Calu3 (cell line): ENCODE results near the gene RMND5A. TPM values are rescaled to one million over a fixed set of nuclear protein-coding genes. Genes with fewer than 3 reads are reported as not detected.
A peak's percentile ranks its signal among the peaks of the same experiment; 100 is the strongest.

Experiments
- BruUV-seq: library from RNA; stranded (reverse); fragments of 400-500 nt; replicated peaks from 2 replicates; lab custom pipeline; 2021; lab: Mats Ljungman, UMichigan
- CTCF ChIA-PET: fragments of 300-600 bp; sonication (Branson Sonifier 250); formaldehyde crosslinking; loops from one replicate; lab custom pipeline; 2022; ENCODE audit warnings: antibody characterized with exemption; lab: Charles Lee
- DNase-seq: peaks from one replicate; pipeline ENCODE4 v3.0.0; 2022
- H3K27ac Mint-ChIP-seq: one replicate; pipeline ENCODE4 v1.8.0; 2022; ENCODE audit warnings: mixed read lengths; ENCODE audit not compliant: unreplicated experiment
- H3K27me3 Mint-ChIP-seq: one replicate; pipeline ENCODE4 v1.8.0; 2022; ENCODE audit warnings: mixed read lengths; ENCODE audit not compliant: unreplicated experiment
- H3K36me3 Mint-ChIP-seq: one replicate; pipeline ENCODE4 v1.8.0; 2022; ENCODE audit warnings: mild to moderate bottlenecking, moderate library complexity, mixed read lengths; ENCODE audit not compliant: insufficient read depth, unreplicated experiment
- H3K4me1 Mint-ChIP-seq: one replicate; pipeline ENCODE4 v1.8.0; 2022; ENCODE audit warnings: mild to moderate bottlenecking, low read depth, mixed read lengths; ENCODE audit not compliant: unreplicated experiment
- H3K4me3 Mint-ChIP-seq: one replicate; pipeline ENCODE4 v1.8.0; 2022; ENCODE audit warnings: mild to moderate bottlenecking, low read depth, moderate library complexity, mixed read lengths; ENCODE audit not compliant: unreplicated experiment
- H3K9me3 Mint-ChIP-seq: one replicate; pipeline ENCODE4 v1.8.0; 2022; ENCODE audit warnings: low read depth, mixed read lengths; ENCODE audit not compliant: unreplicated experiment
- intact Hi-C: fragments of 100-400 bp; cut with micrococcal nuclease; formaldehyde crosslinking; loops from one replicate; pipeline ENCODE4 v1.10.0; 2022; ENCODE audit not compliant: unreplicated experiment
- total RNA-seq: library from RNA; stranded (reverse); gene quantifications from 2 replicates; pipeline ENCODE4 v1.2.3, GENCODE V29; 2022
- TF ChIP-seq, protein P1 (sequence below): fragments of 200-600 bp; IDR thresholded peaks from one replicate; pipeline ENCODE4 v1.8.0; 2022; ENCODE audit warnings: antibody characterized with exemption; ENCODE audit not compliant: unreplicated experiment

The RMND5A gene
- total RNA-seq, 1 experiment from 2014 or later: 52.4 TPM

DNA sequence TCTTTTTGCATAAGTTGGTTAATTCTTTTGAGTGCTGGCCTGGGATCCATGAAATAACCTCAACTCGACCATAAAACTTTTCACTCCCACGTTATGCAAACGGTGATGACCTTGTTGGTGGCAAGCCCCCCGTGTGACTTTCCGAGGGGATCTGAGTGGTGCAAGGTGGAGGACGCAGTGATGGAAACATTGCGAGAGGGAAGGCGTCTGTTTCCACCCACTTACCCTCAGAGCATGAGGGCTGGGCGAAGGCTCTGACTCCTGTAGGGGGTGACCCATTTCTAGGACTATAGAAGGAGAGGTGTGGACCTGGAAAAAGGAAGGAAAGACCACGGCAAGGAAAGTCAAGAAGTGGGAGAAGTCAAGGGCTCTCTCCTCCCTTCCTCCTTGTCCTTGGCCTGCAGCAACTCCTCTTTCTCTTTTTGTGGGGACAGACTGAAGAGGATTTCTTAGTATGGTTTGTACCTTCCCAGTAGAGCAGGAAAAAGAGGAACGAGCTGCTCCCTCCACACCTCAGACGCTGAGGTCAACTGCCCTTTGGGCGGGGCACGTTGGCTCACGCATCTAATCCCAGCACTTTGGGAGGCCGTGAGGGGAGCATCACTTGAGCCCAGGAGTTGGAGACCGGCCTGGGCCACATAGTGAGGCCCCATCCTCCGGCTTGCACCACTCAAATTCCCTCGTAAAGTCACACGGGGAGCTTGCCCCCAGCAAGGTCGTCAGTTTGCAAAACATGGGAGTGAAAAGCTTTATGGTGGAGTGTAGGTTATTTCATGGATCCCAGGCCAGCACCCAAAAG lies 86.2 kb downstream of the RMND5A start:
- H3K4me3 Mint-ChIP-seq: peak overlapping the region; percentile 82

DNA sequence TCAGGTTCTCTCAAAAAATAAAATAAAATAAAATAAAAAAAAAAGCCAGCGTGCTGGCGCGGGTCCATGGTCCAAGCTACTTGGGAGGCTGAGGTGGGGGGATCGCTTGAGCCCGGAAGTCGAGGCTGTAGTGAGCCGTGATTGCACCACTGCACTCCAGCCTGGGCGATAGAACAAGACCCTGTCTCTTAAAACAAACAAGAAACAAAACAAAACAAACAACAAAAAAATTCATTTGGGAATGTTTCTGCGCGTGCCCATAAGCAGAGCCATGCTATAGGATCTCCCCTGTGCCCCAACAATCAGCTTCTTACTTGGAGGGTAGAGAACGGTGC lies 87.0 kb downstream of the RMND5A start:
- no TSS peak for BruUV-seq
- TF ChIP-seq, protein P1, sequence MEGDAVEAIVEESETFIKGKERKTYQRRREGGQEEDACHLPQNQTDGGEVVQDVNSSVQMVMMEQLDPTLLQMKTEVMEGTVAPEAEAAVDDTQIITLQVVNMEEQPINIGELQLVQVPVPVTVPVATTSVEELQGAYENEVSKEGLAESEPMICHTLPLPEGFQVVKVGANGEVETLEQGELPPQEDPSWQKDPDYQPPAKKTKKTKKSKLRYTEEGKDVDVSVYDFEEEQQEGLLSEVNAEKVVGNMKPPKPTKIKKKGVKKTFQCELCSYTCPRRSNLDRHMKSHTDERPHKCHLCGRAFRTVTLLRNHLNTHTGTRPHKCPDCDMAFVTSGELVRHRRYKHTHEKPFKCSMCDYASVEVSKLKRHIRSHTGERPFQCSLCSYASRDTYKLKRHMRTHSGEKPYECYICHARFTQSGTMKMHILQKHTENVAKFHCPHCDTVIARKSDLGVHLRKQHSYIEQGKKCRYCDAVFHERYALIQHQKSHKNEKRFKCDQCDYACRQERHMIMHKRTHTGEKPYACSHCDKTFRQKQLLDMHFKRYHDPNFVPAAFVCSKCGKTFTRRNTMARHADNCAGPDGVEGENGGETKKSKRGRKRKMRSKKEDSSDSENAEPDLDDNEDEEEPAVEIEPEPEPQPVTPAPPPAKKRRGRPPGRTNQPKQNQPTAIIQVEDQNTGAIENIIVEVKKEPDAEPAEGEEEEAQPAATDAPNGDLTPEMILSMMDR: no peak
- no peak for DNase-seq
- Mint-ChIP-seq H3K27me3 (no peaks in the 10 kb centered on the region), H3K4me1 (peaks cover 9% of the 10 kb centered on the region), H3K9me3 (no peaks in the 10 kb centered on the region), H3K27ac (peak overlapping the region; percentile 48), H3K36me3 (peaks cover 24% of the 10 kb centered on the region), H3K4me3 (peak overlapping the region; percentile 82)
- intact Hi-C loops: no loop called here
- CTCF ChIA-PET: interaction anchor here (1.3 kb wide), 1 partner anchor 411 kb away, joined by 4 read pairs; no protein-coding TSS in a partner anchor

More for the DNA sequence above, 86.2 kb downstream of the RMND5A start:
- Mint-ChIP-seq H3K27ac (no peak overlapping the region), H3K36me3 (peaks cover 24% of the 10 kb centered on the region), H3K4me1 (peaks cover 9% of the 10 kb centered on the region), H3K9me3 (no peaks in the 10 kb centered on the region), H3K27me3 (no peaks in the 10 kb centered on the region)
- BruUV-seq: no TSS peak
- intact Hi-C loops: no loop called here
- CTCF ChIA-PET: no interaction called here
- TF ChIP-seq, protein P1: no peak
- DNase-seq: no peak

DNA sequence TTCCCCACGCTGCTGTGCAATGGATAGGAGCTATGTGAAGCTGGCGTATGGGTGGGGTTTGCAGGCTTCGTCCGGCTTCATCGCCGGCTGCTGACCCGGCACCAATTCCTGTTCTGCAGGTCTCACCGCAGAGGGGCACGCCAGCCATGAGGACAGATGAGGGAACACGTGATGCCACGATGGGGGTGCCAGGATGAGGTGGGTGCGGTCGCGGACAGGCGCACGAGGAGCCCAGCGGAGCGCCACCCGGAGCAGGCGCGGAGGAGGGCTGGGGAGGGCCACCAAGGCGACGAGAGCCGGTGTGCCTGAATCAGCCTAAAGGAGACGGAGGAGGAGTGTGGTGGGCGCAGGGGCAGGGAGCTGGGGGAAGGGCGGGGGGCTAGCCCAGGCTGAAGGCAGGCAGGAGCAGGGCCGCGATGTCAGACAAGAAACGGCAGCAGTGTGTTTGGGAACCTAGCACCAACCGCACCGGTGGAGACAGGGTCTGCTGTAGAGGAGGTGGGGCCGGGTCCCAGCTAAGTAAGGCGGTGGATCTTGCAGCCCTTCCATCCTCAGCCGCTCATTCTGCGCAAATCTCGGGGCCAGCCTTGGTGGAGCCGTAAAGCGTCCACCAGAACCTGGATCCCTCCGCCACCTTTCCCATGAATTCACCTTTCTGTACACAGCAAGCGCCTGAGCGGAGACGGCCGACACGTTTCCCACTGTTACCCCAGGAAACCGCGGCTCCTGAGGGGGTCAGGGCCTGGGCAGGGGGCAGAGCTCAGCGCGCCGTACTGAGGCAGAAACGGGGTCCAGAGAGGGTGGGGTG lies 87.6 kb downstream of the RMND5A start:
- peak; percentile 78 for DNase-seq
- peak overlapping the region; percentile 48 for H3K27ac Mint-ChIP-seq
- H3K4me1 Mint-ChIP-seq: peaks cover 9% of the 10 kb centered on the region
- no peaks in the 10 kb centered on the region for H3K27me3 Mint-ChIP-seq
- CTCF ChIA-PET: interaction anchor here (1.3 kb wide), 1 partner anchor 411 kb away, joined by 4 read pairs; no protein-coding TSS in a partner anchor
- peaks cover 24% of the 10 kb centered on the region for H3K36me3 Mint-ChIP-seq
- intact Hi-C loops: loop anchor here (2.0 kb wide), 1 partner anchor 43 kb away; no protein-coding TSS in a partner anchor
- BruUV-seq: no TSS peak
- no peaks in the 10 kb centered on the region for H3K9me3 Mint-ChIP-seq
- H3K4me3 Mint-ChIP-seq: peak overlapping the region; percentile 82
- TF ChIP-seq, protein P1: no peak

DNA sequence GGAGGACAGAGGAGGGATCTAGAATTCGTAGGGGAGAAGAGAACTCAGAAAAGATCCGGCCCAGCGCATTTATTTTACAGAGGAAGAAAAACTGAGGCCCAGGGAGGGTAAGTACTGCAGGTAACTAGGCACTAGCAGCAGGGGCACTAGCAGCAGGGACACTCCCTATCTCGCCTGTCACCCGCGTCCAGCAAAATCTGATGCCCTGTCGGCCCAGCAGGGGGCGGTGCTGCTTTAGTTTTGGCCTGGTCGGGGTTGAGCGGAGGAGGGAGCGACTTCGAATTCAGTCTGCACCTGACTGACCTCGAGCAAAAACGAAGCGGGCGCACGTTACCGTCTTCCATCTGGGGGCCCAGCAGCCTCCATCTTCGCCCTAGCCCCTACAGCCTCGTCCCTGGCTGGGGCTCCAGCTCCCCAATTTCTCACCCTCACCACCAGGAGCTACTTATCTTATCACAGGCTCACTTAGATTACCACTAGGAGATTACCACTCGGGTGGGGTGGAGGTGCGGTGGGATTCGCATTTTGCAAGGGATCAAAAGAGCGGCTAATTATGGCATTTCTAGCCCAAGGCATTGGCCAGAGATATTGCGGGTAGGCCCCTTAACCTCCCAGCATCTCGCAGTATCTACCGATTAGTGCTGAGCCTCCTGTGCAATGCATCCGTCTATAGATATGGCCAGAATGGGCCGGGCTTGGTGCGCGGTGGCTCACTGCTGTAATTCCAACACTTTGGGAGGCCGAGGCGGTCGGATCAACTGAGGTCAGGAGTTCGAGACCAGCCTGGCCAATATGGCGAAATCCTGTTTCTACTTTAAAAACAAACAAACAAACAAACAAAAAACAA lies 88.4 kb downstream of the RMND5A start:
- TSS peak; percentile 26 for BruUV-seq

More for the DNA sequence above, 88.4 kb downstream of the RMND5A start:
- intact Hi-C loops: loop anchor here (2.0 kb wide), 1 partner anchor 44 kb away; no protein-coding TSS in a partner anchor
- peaks cover 24% of the 10 kb centered on the region for H3K36me3 Mint-ChIP-seq
- peak; percentile 95 for DNase-seq
- CTCF ChIA-PET: interaction anchor here (0.6 kb wide), 1 partner anchor 1540 kb away, joined by 3 read pairs; no protein-coding TSS in a partner anchor
- H3K27me3 Mint-ChIP-seq: no peaks in the 10 kb centered on the region
- H3K9me3 Mint-ChIP-seq: no peaks in the 10 kb centered on the region
- peak overlapping the region; percentile 82 for H3K4me3 Mint-ChIP-seq
- H3K27ac Mint-ChIP-seq: peak overlapping the region; percentile 57
- TF ChIP-seq, protein P1: peak; percentile 94
- peaks cover 9% of the 10 kb centered on the region for H3K4me1 Mint-ChIP-seq
